ENCODE measurements around the gene APBB1.

- TF ChIP-seq CTCF (IDR thresholded peaks at IDR 0.05) (no peak), POLR2AphosphoS5 (IDR thresholded peaks at IDR 0.05) (no peak), POLR2A (IDR thresholded peaks at IDR 0.05) (no peak)
These were observed 18.2 kb downstream of the APBB1 start for GRCh38 chr11:6400431-6401345.
